Mononuclear cell (primary cell): ENCODE results near the gene THNSL1. TPM values are rescaled to one million over a fixed set of nuclear protein-coding genes. Genes with fewer than 3 reads are reported as not detected.

Experiments
- H3K27me3 ChIP-seq: 2 replicates; pipeline ENCODE4 v1.6.0; 2011; ENCODE audit warnings: low read length, control low read depth; ENCODE audit not compliant: insufficient read depth
- H3K4me1 ChIP-seq: 2 replicates; pipeline ENCODE4 v1.5.1; 2011; ENCODE audit warnings: mild to moderate bottlenecking, low read length, control low read depth; ENCODE audit not compliant: insufficient read depth
- H3K4me3 ChIP-seq: 2 replicates; pipeline ENCODE4 v1.5.1; 2011; ENCODE audit warnings: mild to moderate bottlenecking, low read length, moderate library complexity
- H3K9me3 ChIP-seq: 2 replicates; pipeline ENCODE4 v1.5.1; 2011; ENCODE audit warnings: low read depth, mild to moderate bottlenecking, control low read depth, low read length
- total RNA-seq: library from RNA; depleted of rRNA; stranded (reverse); fragments of >200 nt; gene quantifications from one replicate; pipeline ENCODE4 v1.2.3, GENCODE V29; 2012

The THNSL1 gene
- total RNA-seq, 1 donor, result 0.31 TPM

DNA sequence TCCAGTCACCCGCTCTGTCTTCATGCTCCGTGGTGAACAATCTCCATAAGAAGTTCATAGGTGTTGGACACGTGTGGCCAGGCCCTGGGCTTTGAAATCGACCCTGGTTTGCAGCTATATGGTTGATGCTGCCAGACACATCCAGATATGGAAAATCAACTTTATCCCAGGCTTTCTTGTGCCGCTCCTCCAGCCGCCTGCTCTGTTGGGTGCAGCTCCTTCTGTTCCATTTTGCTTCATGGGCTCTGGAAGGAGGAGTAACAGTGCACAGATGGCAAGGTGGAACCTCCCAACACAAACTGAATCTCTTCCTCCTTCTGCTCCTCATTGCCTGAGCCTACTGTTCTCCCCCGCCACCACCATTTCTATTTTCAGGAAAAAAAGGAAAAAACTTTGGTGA lies 44.7 kb downstream of the THNSL1 start:
- Histone ChIP-seq H3K4me1 (no peaks in the 10 kb centered on the region), H3K27me3 (no peaks in the 10 kb centered on the region), H3K4me3 (no peak overlapping the region), H3K9me3 (no peaks in the 10 kb centered on the region)

GRCh38 chr10:25061711-25062449 lies 45.5 kb downstream of the THNSL1 start:
- H3K27me3 ChIP-seq, result no peaks in the 10 kb centered on the region
- H3K4me1 ChIP-seq, result no peaks in the 10 kb centered on the region
- H3K4me3 ChIP-seq, result no peak overlapping the region
- H3K9me3 ChIP-seq, result no peaks in the 10 kb centered on the region

DNA sequence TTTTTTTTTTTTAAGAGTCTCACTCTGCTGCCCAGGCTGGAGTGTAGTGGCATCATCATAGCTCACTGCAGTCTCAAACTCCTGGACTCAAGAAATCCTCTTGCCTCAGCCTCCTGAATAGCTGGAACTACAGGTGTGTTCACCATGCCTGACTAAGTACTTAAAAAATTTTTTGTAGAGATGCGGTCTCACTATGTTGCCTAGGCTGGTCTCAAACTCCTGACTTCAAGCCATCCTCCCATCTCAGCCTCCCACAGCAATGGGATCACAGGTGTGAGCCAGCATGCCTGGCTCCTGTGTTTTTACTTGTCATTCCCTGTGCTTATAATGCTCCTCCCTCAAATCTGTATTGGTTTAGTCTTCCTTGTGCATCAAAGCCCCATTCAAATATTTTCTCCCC lies 46.7 kb downstream of the THNSL1 start:
- H3K4me3 ChIP-seq, result no peak overlapping the region
- H3K27me3 ChIP-seq, result no peaks in the 10 kb centered on the region
- no peaks in the 10 kb centered on the region for H3K9me3 ChIP-seq
- no peaks in the 10 kb centered on the region for H3K4me1 ChIP-seq

DNA sequence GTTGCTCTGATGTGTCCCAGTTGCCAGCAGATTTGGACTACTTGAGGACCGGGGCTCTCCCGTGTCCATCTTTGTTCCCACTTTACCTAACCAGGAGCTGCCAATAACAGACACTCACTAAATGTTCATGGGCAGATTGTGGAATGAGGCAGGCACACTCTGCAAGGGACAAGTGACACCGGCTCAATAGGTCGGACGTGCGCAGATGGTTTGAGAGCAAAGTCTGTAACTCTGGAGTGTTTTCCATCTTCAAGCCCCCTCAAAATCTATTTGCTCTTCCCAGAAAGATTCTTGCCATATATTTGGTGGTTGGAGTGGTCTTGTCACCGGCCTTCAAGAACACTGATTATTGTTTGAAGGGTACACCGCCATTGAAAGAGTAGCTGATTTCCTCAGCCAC lies 47.2 kb downstream of the THNSL1 start:
- Histone ChIP-seq H3K4me1 (no peaks in the 10 kb centered on the region), H3K9me3 (no peaks in the 10 kb centered on the region)

GRCh38 chr10:25064401-25064800 lies 48.0 kb downstream of the THNSL1 start:
- Histone ChIP-seq H3K4me1 (no peaks in the 10 kb centered on the region), H3K27me3 (no peaks in the 10 kb centered on the region), H3K4me3 (no peak overlapping the region), H3K9me3 (no peaks in the 10 kb centered on the region)

More for the DNA sequence above, 47.2 kb downstream of the THNSL1 start:
- Histone ChIP-seq H3K27me3 (no peaks in the 10 kb centered on the region), H3K4me3 (no peak overlapping the region)

DNA sequence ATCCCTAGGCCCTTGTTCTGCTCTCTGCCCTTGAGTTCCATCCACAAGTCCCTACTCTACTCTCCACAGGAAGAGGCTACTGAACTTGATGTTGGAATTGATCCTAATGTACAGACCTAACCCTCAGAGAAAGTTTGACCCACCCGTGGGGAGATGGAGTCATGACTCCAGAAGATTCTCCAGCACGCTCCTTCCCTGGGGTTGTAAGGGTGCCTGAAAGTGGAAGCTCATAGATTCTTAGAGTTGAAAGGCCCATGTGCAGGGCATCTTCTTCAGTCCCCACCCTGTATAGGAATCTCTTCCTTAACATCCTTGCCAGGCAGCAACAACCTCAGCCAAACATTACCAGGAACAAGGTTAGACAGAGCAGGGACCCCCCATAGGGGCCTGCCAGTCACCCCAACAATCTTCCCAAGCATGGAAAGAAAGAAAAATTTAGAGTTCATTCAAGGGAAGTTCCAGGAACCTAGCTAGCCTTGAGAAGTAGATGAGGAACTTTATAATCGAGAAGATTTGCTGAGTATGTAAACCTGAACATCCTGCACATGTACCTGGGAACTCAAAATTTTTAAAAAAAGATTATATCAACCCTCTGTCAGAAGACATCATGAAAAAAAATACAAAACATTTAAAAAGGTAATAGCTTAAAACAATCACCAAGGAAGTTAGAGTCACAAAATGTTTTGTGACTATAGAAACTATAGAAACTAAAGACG lies 49.5 kb downstream of the THNSL1 start:
- H3K4me1 ChIP-seq, result no peaks in the 10 kb centered on the region
- no peaks in the 10 kb centered on the region for H3K27me3 ChIP-seq
- no peaks in the 10 kb centered on the region for H3K9me3 ChIP-seq
- no peak overlapping the region for H3K4me3 ChIP-seq

GRCh38 chr10:25068152-25069058 lies 52.0 kb downstream of the THNSL1 start:
- H3K27me3 ChIP-seq, result no peaks in the 10 kb centered on the region
- H3K4me3 ChIP-seq, result no peak overlapping the region
- no peaks in the 10 kb centered on the region for H3K9me3 ChIP-seq
- no peaks in the 10 kb centered on the region for H3K4me1 ChIP-seq

DNA sequence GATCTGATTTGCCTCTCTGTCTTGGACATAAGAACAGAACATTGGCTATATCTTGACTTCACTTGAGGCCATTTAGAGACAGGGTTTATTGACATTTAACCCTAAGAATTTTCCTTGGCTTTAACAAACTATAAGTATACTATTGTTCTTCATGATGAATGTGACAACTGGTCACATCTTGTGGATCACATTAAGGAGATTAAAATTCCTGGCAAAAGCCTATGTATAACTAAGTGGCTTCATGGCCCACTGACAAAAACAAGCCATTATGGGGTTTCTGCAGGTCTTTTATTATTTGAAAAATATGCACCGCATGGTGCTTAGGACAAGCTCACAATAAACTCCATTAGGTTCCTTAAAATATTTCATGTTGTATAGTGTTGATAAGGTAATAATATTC lies 54.8 kb downstream of the THNSL1 start:
- H3K9me3 ChIP-seq, result no peaks in the 10 kb centered on the region
- no peaks in the 10 kb centered on the region for H3K27me3 ChIP-seq
- no peaks in the 10 kb centered on the region for H3K4me1 ChIP-seq
- H3K4me3 ChIP-seq, result no peak overlapping the region

GRCh38 chr10:25072786-25073185 lies 56.4 kb downstream of the THNSL1 start:
- no peaks in the 10 kb centered on the region for H3K27me3 ChIP-seq
- H3K4me1 ChIP-seq, result no peaks in the 10 kb centered on the region
- no peak overlapping the region for H3K4me3 ChIP-seq
- H3K9me3 ChIP-seq, result no peaks in the 10 kb centered on the region

DNA sequence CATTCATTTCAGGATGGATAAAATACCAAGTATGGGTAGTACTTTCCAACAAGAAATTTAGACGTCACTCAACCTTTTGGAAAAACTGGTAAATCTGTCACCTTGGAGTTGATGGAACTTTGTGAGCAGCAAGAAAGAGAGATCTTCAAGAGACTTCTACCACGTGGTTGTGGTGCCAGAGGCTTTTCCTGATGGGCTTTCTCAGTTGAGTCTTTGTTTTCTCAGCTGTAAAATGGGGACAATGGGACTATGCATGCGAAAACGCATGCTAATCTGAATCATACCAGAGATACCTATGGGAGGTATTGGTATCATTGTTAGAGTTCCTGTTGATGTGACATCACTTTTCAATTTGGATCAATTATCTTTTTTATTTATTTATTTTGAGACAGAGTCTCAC lies 59.4 kb downstream of the THNSL1 start:
- H3K4me3 ChIP-seq, result no peak overlapping the region
- no peaks in the 10 kb centered on the region for H3K27me3 ChIP-seq
- no peaks in the 10 kb centered on the region for H3K9me3 ChIP-seq
- no peaks in the 10 kb centered on the region for H3K4me1 ChIP-seq

Other genes starting within 250 kb of the THNSL1 start
- gene PRTFDC1, start 64.0 kb upstream of the THNSL1 start, total RNA-seq, result 3.0 TPM
- gene ENKUR, start 454 bp upstream of the THNSL1 start, total RNA-seq, result 10.0 TPM
- gene GPR158, start 158.4 kb downstream of the THNSL1 start, total RNA-seq, result under 0.01 TPM